Endometrial microvascular endothelial cells (primary cell): ENCODE results near the gene PCDHGB3. TPM values are rescaled to one million over a fixed set of nuclear protein-coding genes. Genes with fewer than 3 reads are reported as not detected.
"Not testable (repeated sequence)": the region's sequence is repeated elsewhere in the genome, so short reads cannot be mapped to it uniquely, and the experiment has no call there.

Experiments used
- in situ Hi-C: cut with HindIII; loops from 2 replicates; pipeline ENCODE4 v1.10.0; 2017; ENCODE audit warnings: low sequenced_read_pairs, low pct_unique_long_range_greater_than_20kb; ENCODE audit errors: inconsistent ontology term
- total RNA-seq: library from RNA; depleted of rRNA; stranded (reverse); fragments of >200 nt; gene quantifications from one replicate; pipeline ENCODE4 v1.2.3, GENCODE V29; 2015; ENCODE audit errors: inconsistent ontology term

Gene PCDHGB3
- total RNA-seq, 1 donor from 2014 or later: 0.65 TPM

GRCh38 chr5:141355641-141356040, 14.4 kb upstream of the PCDHGB3 start:
- in situ Hi-C loops: no loop called here

GRCh38 chr5:141356133-141356532, 13.9 kb upstream of the PCDHGB3 start:
- in situ Hi-C loops: no loop called here

- in situ Hi-C loops: no loop called here
Observed at GRCh38 chr5:141356950-141357349, 13.1 kb upstream of the PCDHGB3 start.

GRCh38 chr5:141359790-141360426, 10.1 kb upstream of the PCDHGB3 start, which contains the start of gene PCDHGB2:
Gene PCDHGB2, plus strand, starts transcription at chr5:141359994. Its CDS starts 142 bp downstream, at chr5:141360136.
- in situ Hi-C loops: no loop called here

GRCh38 chr5:141360685-141361084, 9.4 kb upstream of the PCDHGB3 start:
- in situ Hi-C loops: no loop called here

GRCh38 chr5:141362719-141363118, 7.3 kb upstream of the PCDHGB3 start:
- in situ Hi-C loops: no loop called here

GRCh38 chr5:141363952-141364660, 5.9 kb upstream of the PCDHGB3 start, which contains the start of gene PCDHGA5:
Gene PCDHGA5, plus strand, starts transcription at chr5:141364162. Its CDS starts 169 bp downstream, at chr5:141364331.
- in situ Hi-C loops: no loop called here

GRCh38 chr5:141366016-141366896, 3.8 kb upstream of the PCDHGB3 start:
- in situ Hi-C loops: no loop called here

- in situ Hi-C loops: no loop called here
Observed at GRCh38 chr5:141371572-141372475, 1.8 kb downstream of the PCDHGB3 start.

GRCh38 chr5:141373673-141374317, 3.8 kb downstream of the PCDHGB3 start, which contains the start of gene PCDHGA6:
Gene PCDHGA6, plus strand, starts transcription at chr5:141373891. Its CDS starts 193 bp downstream, at chr5:141374084.
- in situ Hi-C loops: no loop called here

GRCh38 chr5:141374627-141375026, 4.6 kb downstream of the PCDHGB3 start:
- in situ Hi-C loops: no loop called here

GRCh38 chr5:141375444-141376155, 5.6 kb downstream of the PCDHGB3 start:
- in situ Hi-C loops: not testable (repeated sequence)

- in situ Hi-C loops: no loop called here
Observed at GRCh38 chr5:141382469-141383294, 12.6 kb downstream of the PCDHGB3 start, which contains the start of gene PCDHGA7. Gene PCDHGA7, plus strand, starts transcription at chr5:141382742. Its CDS starts 158 bp downstream, at chr5:141382900.

GRCh38 chr5:141383345-141383744, 13.3 kb downstream of the PCDHGB3 start:
- in situ Hi-C loops: no loop called here

- in situ Hi-C loops: no loop called here
Observed at GRCh38 chr5:141384471-141385267, 14.6 kb downstream of the PCDHGB3 start.
